HCT116 (cell line): ENCODE measurements around the gene ANO9. TPM values are rescaled to one million over a fixed set of nuclear protein-coding genes. Genes with fewer than 3 reads are reported as not detected.

Experiments
- ATAC-seq: fragments of 200-7000 bp; cut with Tn5 transposase; 2 replicates; pipeline ENCODE4 v1.9.1; 2020; ENCODE audit warnings: mild to moderate bottlenecking, moderate library complexity
- BruUV-seq: library from RNA; stranded (reverse); fragments of 400-500 nt; replicated peaks from 2 replicates; lab custom pipeline; 2021; lab: Mats Ljungman, UMichigan
- CTCF ChIA-PET: fragments of 300-600 bp; sonication (Branson Sonifier 250); formaldehyde crosslinking; loops from one replicate; lab custom pipeline; 2021; ENCODE audit warnings: antibody characterized with exemption; lab: Charles Lee
- POLR2A ChIA-PET: fragments of 300-600, 350-600 bp; sonication (Branson Sonifier 250); formaldehyde crosslinking; loops from one replicate; lab custom pipeline; 2021; ENCODE audit warnings: antibody characterized with exemption; lab: Charles Lee
- RAD21 ChIA-PET, 2 experiments: fragments of 300-600 bp; sonication (Branson Sonifier 250); formaldehyde crosslinking; loops; one replicate each; lab custom pipeline; 2023; ENCODE audit warnings: low total read pairs in 2 of 2; ENCODE audit not compliant: uncharacterized antibody in 2 of 2, unreplicated experiment in 2 of 2, low non-redundant PET in 1 of 2; lab: Charles Lee
- DNase-seq: peaks from one replicate; pipeline ENCODE4 v3.0.0-alpha.2; 2010; ENCODE audit warnings: low read depth, low spot score
- H2AFZ ChIP-seq: fragments of 200-600 bp; shearing (Covaris generic), sonication (generic); 2 replicates; pipeline ENCODE4 v1.6.1; 2017; ENCODE audit warnings: low read depth, mixed run types, mixed read lengths, antibody characterized with exemption, low read length; ENCODE audit not compliant: poor library complexity, severe bottlenecking
- H3K27ac ChIP-seq: 2 replicates; pipeline ENCODE4 v1.5.1; 2012; ENCODE audit warnings: low read depth, low read length
- H3K27me3 ChIP-seq: fragments of 200-600 bp; sonication (generic); 2 replicates; pipeline ENCODE4 v1.6.1; 2016; ENCODE audit warnings: mixed run types, low read length, mixed read lengths; ENCODE audit not compliant: insufficient read depth
- H3K36me3 ChIP-seq, 2 experiments: fragments of 200-500 bp in 1 of 2; fragments of 200-600 bp in 1 of 2; sonication (Bioruptor generic) in 1 of 2; sonication (generic) in 1 of 2; 2 replicates each; pipeline versions ENCODE4 v1.5.1 to v1.6.1; 2014 to 2016; ENCODE audit warnings: low read length in 2 of 2, inconsistent platforms in 1 of 2, mixed read lengths in 1 of 2, mixed run types in 1 of 2; ENCODE audit not compliant: insufficient read depth in 2 of 2, control insufficient read depth in 1 of 2
- H3K4me1 ChIP-seq, 2 experiments: fragments of 200-600 bp in 1 of 2; sonication (generic) in 1 of 2; 2 replicates each; pipeline versions ENCODE4 v1.5.1 to v1.6.1; 2012 to 2017; ENCODE audit warnings: low read length in 2 of 2, inconsistent platforms in 1 of 2, mild to moderate bottlenecking in 1 of 2, mixed read lengths in 1 of 2, mixed run types in 1 of 2, moderate library complexity in 1 of 2; ENCODE audit not compliant: insufficient read depth in 2 of 2, control insufficient read depth in 1 of 2
- H3K4me2 ChIP-seq: fragments of 200-600 bp; sonication (generic); 2 replicates; pipeline ENCODE4 v1.6.1; 2017; ENCODE audit warnings: mixed run types, low read length, mixed read lengths
- H3K4me3 ChIP-seq, 2 experiments: fragments of 200-600 bp in 1 of 2; sonication (generic) in 1 of 2; replicated peaks in 1 of 2; 2 replicates each; pipeline ENCODE4 v1.5.1; 2011 to 2016; ENCODE audit warnings: low read length in 2 of 2, control low read depth in 1 of 2, low read depth in 1 of 2, mild to moderate bottlenecking in 1 of 2, mixed read lengths in 1 of 2, mixed run types in 1 of 2
- H3K79me2 ChIP-seq: fragments of 200-600 bp; sonication (generic); 2 replicates; pipeline ENCODE4 v1.6.1; 2017; ENCODE audit warnings: mild to moderate bottlenecking, mixed run types, low read length, moderate library complexity, mixed read lengths; ENCODE audit not compliant: insufficient read depth
- H3K9ac ChIP-seq: fragments of 200-600 bp; sonication (generic); 2 replicates; pipeline ENCODE4 v1.6.1; 2016; ENCODE audit warnings: low read length, mixed read lengths
- H3K9me2 ChIP-seq: fragments of 200-600 bp; sonication (generic), shearing (Covaris generic); 2 replicates; pipeline ENCODE4 v1.6.1; 2017; ENCODE audit warnings: mixed run types, mild to moderate bottlenecking, moderate library complexity; ENCODE audit not compliant: insufficient read depth
- H3K9me3 ChIP-seq, 2 experiments: fragments of 200-500 bp in 1 of 2; fragments of 200-600 bp in 1 of 2; sonication (Bioruptor generic) in 1 of 2; sonication (generic) in 1 of 2; 2 replicates each; pipeline ENCODE4 v1.6.1; 2014 to 2017; ENCODE audit warnings: low read length in 2 of 2, mixed read lengths in 2 of 2, inconsistent platforms in 1 of 2, low read depth in 1 of 2, mild to moderate bottlenecking in 1 of 2, mixed run types in 1 of 2, moderate library complexity in 1 of 2; ENCODE audit not compliant: control insufficient read depth in 1 of 2, insufficient read depth in 1 of 2
- H4K20me1 ChIP-seq: fragments of 200-600 bp; sonication (generic), shearing (Covaris generic); 2 replicates; pipeline ENCODE4 v1.6.1; 2017; ENCODE audit warnings: mixed run types, mild to moderate bottlenecking, moderate library complexity; ENCODE audit not compliant: insufficient read depth
- CBX3 ChIP-seq: IDR thresholded peaks from 2 replicates; pipeline ENCODE4 v1.6.1; 2012; ENCODE audit warnings: low read depth
- CEBPB ChIP-seq: IDR thresholded peaks from 2 replicates; pipeline ENCODE4 v1.6.1; 2012; ENCODE audit warnings: low read depth
- ELF1 ChIP-seq: IDR thresholded peaks from 2 replicates; pipeline ENCODE4 v1.6.1; 2012; ENCODE audit warnings: low read depth, borderline replicate concordance
- FOSL1 ChIP-seq: IDR thresholded peaks from 2 replicates; pipeline ENCODE4 v1.6.1; 2012; ENCODE audit warnings: low read depth
- POLR2A ChIP-seq: IDR thresholded peaks from 2 replicates; pipeline ENCODE4 v1.7.0; 2011; ENCODE audit warnings: borderline replicate concordance; ENCODE audit not compliant: insufficient read depth, insufficient read length; ENCODE audit errors: extremely low read depth
- POLR2AphosphoS5 ChIP-seq: IDR thresholded peaks from 2 replicates; pipeline ENCODE4 v1.6.1; 2011; ENCODE audit warnings: mild to moderate bottlenecking, low read depth, low read length, moderate library complexity
- RAD21 ChIP-seq: IDR thresholded peaks from 2 replicates; pipeline ENCODE4 v1.6.1; 2012; ENCODE audit warnings: low read depth, mild to moderate bottlenecking
- SIN3A ChIP-seq: IDR thresholded peaks from 2 replicates; pipeline ENCODE4 v1.6.1; 2012; ENCODE audit warnings: low read depth
- SP1 ChIP-seq: IDR thresholded peaks from 2 replicates; pipeline ENCODE4 v1.6.1; 2012; ENCODE audit warnings: low read depth
- SRF ChIP-seq: IDR thresholded peaks from 2 replicates; pipeline ENCODE4 v1.6.1; 2012; ENCODE audit warnings: low read depth
- TCF7L2 ChIP-seq: IDR thresholded peaks from 2 replicates; pipeline ENCODE4 v1.7.0; 2011; ENCODE audit warnings: borderline replicate concordance, inconsistent platforms; ENCODE audit not compliant: insufficient read depth, insufficient read length; ENCODE audit errors: extremely low read depth
- YY1 ChIP-seq: IDR thresholded peaks from 2 replicates; pipeline ENCODE4 v1.6.1; 2011; ENCODE audit warnings: low read length, low read depth, moderate library complexity, mild to moderate bottlenecking; ENCODE audit not compliant: insufficient replicate concordance; ENCODE audit errors: extremely low read depth
- ZFX ChIP-seq: fragments of 450-650 bp; IDR thresholded peaks from 2 replicates; pipeline ENCODE4 v1.6.1; 2017
- ZNF274 ChIP-seq: fragments of 200-500 bp; sonication (Bioruptor generic); IDR thresholded peaks from 2 replicates; pipeline ENCODE4 v1.6.1; 2014; ENCODE audit warnings: mild to moderate bottlenecking, low read depth, low read length, inconsistent platforms
- intact Hi-C: fragments of 100-400 bp; cut with micrococcal nuclease; formaldehyde crosslinking; loops from 2 replicates; pipeline ENCODE4 v1.10.0; 2022
- total RNA-seq: library from RNA; stranded (reverse); gene quantifications from one replicate; pipeline ENCODE4 v1.2.1, GENCODE V29; 2021; ENCODE audit not compliant: unreplicated experiment
- TF ChIP-seq, protein P1 (sequence below): IDR thresholded peaks from 2 replicates; pipeline ENCODE4 v1.6.1; 2011; ENCODE audit warnings: mild to moderate bottlenecking, low read length, moderate library complexity; ENCODE audit not compliant: insufficient replicate concordance; ENCODE audit errors: extremely low read depth
- TF ChIP-seq, protein P2 (sequence below): IDR thresholded peaks from 2 replicates; pipeline ENCODE4 v1.6.1; 2012

The ANO9 gene
- total RNA-seq, 1 experiment from 2014 or later: 70.3 TPM

DNA sequence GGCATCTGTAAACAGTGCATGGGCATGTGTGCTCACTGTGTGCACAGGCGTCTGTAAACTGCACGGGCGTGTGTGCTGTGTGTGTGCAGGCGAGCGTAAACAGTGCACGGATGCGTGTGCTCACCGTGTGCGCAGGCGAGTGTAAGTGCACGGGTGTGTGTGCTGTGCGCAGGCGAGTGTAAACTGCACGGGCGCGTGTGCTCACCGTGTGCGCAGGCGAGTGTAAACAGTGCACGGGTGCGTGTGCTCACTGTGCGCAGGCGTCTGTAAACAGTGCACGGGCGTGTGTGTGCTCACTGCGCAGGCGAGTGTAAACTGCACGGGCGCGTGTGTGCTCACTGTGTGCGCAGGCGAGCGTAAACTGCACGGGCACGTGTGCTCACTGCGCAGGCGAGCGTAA is 42.8 kb upstream of the ANO9 start:
- H2AFZ ChIP-seq: no peak overlapping the region
- no peaks in the 10 kb centered on the region for H3K27me3 ChIP-seq
- TF ChIP-seq SP1: no peak
- TF ChIP-seq, protein P1, sequence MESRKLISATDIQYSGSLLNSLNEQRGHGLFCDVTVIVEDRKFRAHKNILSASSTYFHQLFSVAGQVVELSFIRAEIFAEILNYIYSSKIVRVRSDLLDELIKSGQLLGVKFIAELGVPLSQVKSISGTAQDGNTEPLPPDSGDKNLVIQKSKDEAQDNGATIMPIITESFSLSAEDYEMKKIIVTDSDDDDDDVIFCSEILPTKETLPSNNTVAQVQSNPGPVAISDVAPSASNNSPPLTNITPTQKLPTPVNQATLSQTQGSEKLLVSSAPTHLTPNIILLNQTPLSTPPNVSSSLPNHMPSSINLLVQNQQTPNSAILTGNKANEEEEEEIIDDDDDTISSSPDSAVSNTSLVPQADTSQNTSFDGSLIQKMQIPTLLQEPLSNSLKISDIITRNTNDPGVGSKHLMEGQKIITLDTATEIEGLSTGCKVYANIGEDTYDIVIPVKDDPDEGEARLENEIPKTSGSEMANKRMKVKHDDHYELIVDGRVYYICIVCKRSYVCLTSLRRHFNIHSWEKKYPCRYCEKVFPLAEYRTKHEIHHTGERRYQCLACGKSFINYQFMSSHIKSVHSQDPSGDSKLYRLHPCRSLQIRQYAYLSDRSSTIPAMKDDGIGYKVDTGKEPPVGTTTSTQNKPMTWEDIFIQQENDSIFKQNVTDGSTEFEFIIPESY: no peak
- TF ChIP-seq TCF7L2: no peak
- no peak for TF ChIP-seq CEBPB
- TF ChIP-seq, protein P2, sequence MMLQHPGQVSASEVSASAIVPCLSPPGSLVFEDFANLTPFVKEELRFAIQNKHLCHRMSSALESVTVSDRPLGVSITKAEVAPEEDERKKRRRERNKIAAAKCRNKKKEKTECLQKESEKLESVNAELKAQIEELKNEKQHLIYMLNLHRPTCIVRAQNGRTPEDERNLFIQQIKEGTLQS: no peak
- TF ChIP-seq RAD21: no peak
- no peak for TF ChIP-seq ZFX
- TF ChIP-seq POLR2A: no peak
- no peak for TF ChIP-seq CBX3
- no peak for TF ChIP-seq YY1
- no peak for TF ChIP-seq ZNF274
- no peak for TF ChIP-seq POLR2AphosphoS5
- no peak for TF ChIP-seq FOSL1
- TF ChIP-seq ELF1: no peak
- TF ChIP-seq SRF: no peak
- TF ChIP-seq SIN3A: no peak
- TF ChIP-seq, all 23 proteins: peak for 0
- no peak overlapping the region for H3K4me3 ChIP-seq
- DNase-seq (no peak), ATAC-seq (no peak)
- intact Hi-C loops: no loop called here
- H4K20me1 ChIP-seq: no peaks in the 10 kb centered on the region
- BruUV-seq: no TSS peak
- no peak overlapping the region for H3K27ac ChIP-seq
- ChIA-PET POLR2A (no interaction called here), CTCF (no interaction called here), RAD21 (no interaction called here)
- no peaks in the 10 kb centered on the region for H3K4me1 ChIP-seq
- H3K4me2 ChIP-seq: no peak overlapping the region
- peaks cover 24% of the 10 kb centered on the region for H3K79me2 ChIP-seq
- no peak overlapping the region for H3K9ac ChIP-seq
- 0 out of 4 replicates have a peak, but pooled peaks cover 0 to 3% of the 10 kb centered on the region in 2 experiments for H3K36me3 ChIP-seq
- no peaks in the 10 kb centered on the region for H3K9me2 ChIP-seq
- H3K9me3 ChIP-seq: no peaks in the 10 kb centered on the region
